HepG2 (cell line): Measurements from ENCODE around the gene PRRT2. TPM values are rescaled to one million over a fixed set of nuclear protein-coding genes. Genes with fewer than 3 reads are reported as not detected.

ENCODE experiments used
- AHDC1 ChIP-seq: sonication (generic); formaldehyde crosslinking; IDR thresholded peaks from 2 replicates; pipeline ENCODE4 v1.5.1; 2020; ENCODE audit warnings: mild to moderate bottlenecking, missing genetic modification reagents, borderline replicate concordance
- ESRRA ChIP-seq: sonication (generic); formaldehyde crosslinking; IDR thresholded peaks from 2 replicates; pipeline ENCODE4 v1.5.1; 2020; ENCODE audit warnings: mild to moderate bottlenecking, low read depth, missing genetic modification reagents
- MAZ ChIP-seq, 2 experiments: sonication (generic) in 1 of 2; formaldehyde crosslinking in 1 of 2; IDR thresholded peaks; 2 replicates each; pipeline versions ENCODE4 v1.5.0 to v1.6.1; 2012 to 2020; ENCODE audit warnings: low read depth in 2 of 2, mild to moderate bottlenecking in 2 of 2, borderline replicate concordance in 1 of 2, improper control_type of control experiment in 1 of 2, low read length in 1 of 2, missing genetic modification reagents in 1 of 2, moderate library complexity in 1 of 2
- NFYC ChIP-seq: IDR thresholded peaks from 2 replicates; pipeline ENCODE4 v1.6.1; 2016; ENCODE audit warnings: missing genetic modification reagents, missing compliant biosample characterization
- PHF8 ChIP-seq: sonication (generic); formaldehyde crosslinking; IDR thresholded peaks from 2 replicates; pipeline ENCODE4 v1.5.0; 2020; ENCODE audit warnings: missing genetic modification reagents
- POGZ ChIP-seq: sonication (generic); formaldehyde crosslinking; IDR thresholded peaks from 2 replicates; pipeline ENCODE4 v1.4.0; 2020; ENCODE audit warnings: mild to moderate bottlenecking, missing genetic modification reagents
- RFX3 ChIP-seq: IDR thresholded peaks from 2 replicates; pipeline ENCODE4 v1.6.1; 2016; ENCODE audit warnings: missing biosample characterization, missing genetic modification reagents
- SNRNP70 ChIP-seq: fragments of 200-400 bp; formaldehyde crosslinking; IDR thresholded peaks from 2 replicates; pipeline ENCODE4 v1.6.1; 2017; ENCODE audit warnings: mild to moderate bottlenecking, low read depth, low read length, moderate library complexity
- SRF ChIP-seq: IDR thresholded peaks from 2 replicates; pipeline ENCODE4 v1.6.1; 2011; ENCODE audit warnings: mild to moderate bottlenecking, low read depth, low read length, moderate library complexity
- ZBTB38 ChIP-seq: sonication (generic); formaldehyde crosslinking; IDR thresholded peaks from 2 replicates; pipeline ENCODE4 v1.5.1; 2020; ENCODE audit warnings: mild to moderate bottlenecking, missing genetic modification reagents
- ZBTB8A ChIP-seq: sonication (generic); formaldehyde crosslinking; IDR thresholded peaks from 2 replicates; pipeline ENCODE4 v1.4.0; 2020; ENCODE audit warnings: mild to moderate bottlenecking, low read depth, missing genetic modification reagents, borderline replicate concordance
- ZNF124 ChIP-seq: sonication (generic); formaldehyde crosslinking; IDR thresholded peaks from 2 replicates; pipeline ENCODE4 v1.4.0; 2020; ENCODE audit warnings: missing genetic modification reagents
- ZNF160 ChIP-seq: sonication (generic); formaldehyde crosslinking; IDR thresholded peaks from 2 replicates; pipeline ENCODE4 v1.8.0; 2022; ENCODE audit warnings: mild to moderate bottlenecking, inconsistent platforms, missing genetic modification reagents
- ZNF235 ChIP-seq: sonication (generic); formaldehyde crosslinking; IDR thresholded peaks from 2 replicates; pipeline ENCODE4 v1.8.1; 2023; ENCODE audit warnings: mild to moderate bottlenecking, missing genetic modification reagents, borderline replicate concordance
- ZNF350 ChIP-seq: sonication (generic); formaldehyde crosslinking; IDR thresholded peaks from 2 replicates; pipeline ENCODE4 v1.4.0; 2020; ENCODE audit warnings: mild to moderate bottlenecking, low read depth, missing genetic modification reagents, borderline replicate concordance
- ZNF513 ChIP-seq: sonication (generic); formaldehyde crosslinking; conservative IDR thresholded peaks from 2 replicates; pipeline ENCODE4 v1.5.0; 2020; ENCODE audit warnings: missing genetic modification reagents
- ZNF564 ChIP-seq: sonication (generic); formaldehyde crosslinking; IDR thresholded peaks from 2 replicates; pipeline ENCODE4 v1.8.1; 2023; ENCODE audit warnings: mild to moderate bottlenecking, missing genetic modification reagents
- polyA plus RNA-seq, 8 experiments: library from polyadenylated mRNA; depleted of rRNA in 3 of 8; stranded (reverse) in 7 of 8; unstranded in 1 of 8; fragments of >200 nt; fragmentation: Illumina TruSeq in 4 of 8; extraction: Trizol in 4 of 8; gene quantifications; 2 replicates each; pipeline versions ENCODE4 v1.2.1 to v1.2.3, GENCODE V29; 2011 to 2016; ENCODE audit warnings: low read depth in 4 of 8, missing spikeins in 1 of 8, mixed read lengths in 1 of 8; ENCODE audit not compliant: insufficient read depth in 1 of 8
- total RNA-seq, 5 experiments: library from RNA; depleted of rRNA; stranded (reverse); fragments of >200 nt; fragmentation: Illumina TruSeq; extraction: Trizol; gene quantifications; 2 replicates each; pipeline ENCODE4 v1.2.3, GENCODE V29; 2016; ENCODE audit warnings: low read depth in 1 of 5
- TF ChIP-seq, protein P1 (sequence below): sonication (generic); formaldehyde crosslinking; IDR thresholded peaks from 2 replicates; pipeline ENCODE4 v1.8.1; 2022; ENCODE audit warnings: mild to moderate bottlenecking, missing genetic modification reagents

The PRRT2 gene
- total and polyA plus RNA-seq, 2 of the 13 experiments (the other 11 are each of a cell fraction or from before 2014, with no cell fraction given) = 0.51 to 1.1 TPM

GRCh38 chr16:29862884-29863668 lies 51.1 kb downstream of the PRRT2 start, which contains the start of gene CDIPT (continued):
- TF ChIP-seq ZNF235 (CRISPR knock-in tag) = 0 out of 2 replicates have a peak, but pooled peaks have one; percentile 21
- TF ChIP-seq MAZ (IDR thresholded peaks at IDR 0.05; ENCODE audit: borderline replicate concordance, low read depth, low read length) = peak; percentile 82
- peak; percentile 88; the same call in 1 of the 2 replicates for TF ChIP-seq MAZ (CRISPR knock-in tag; IDR thresholded peaks at IDR 0.05; ENCODE audit: low read depth)
- peak; percentile 20; the same call in 1 of the 2 replicates for TF ChIP-seq RFX3 (CRISPR knock-in tag)
- TF ChIP-seq ZNF513 (CRISPR knock-in tag) = 0 out of 2 replicates have a peak, but pooled peaks have one; percentile 89
- peak; percentile 56; the same call in 1 of the 2 replicates for TF ChIP-seq AHDC1
- TF ChIP-seq SNRNP70 = no peak
- TF ChIP-seq ZNF160 (CRISPR knock-in tag) = no peak
- TF ChIP-seq, protein P1, sequence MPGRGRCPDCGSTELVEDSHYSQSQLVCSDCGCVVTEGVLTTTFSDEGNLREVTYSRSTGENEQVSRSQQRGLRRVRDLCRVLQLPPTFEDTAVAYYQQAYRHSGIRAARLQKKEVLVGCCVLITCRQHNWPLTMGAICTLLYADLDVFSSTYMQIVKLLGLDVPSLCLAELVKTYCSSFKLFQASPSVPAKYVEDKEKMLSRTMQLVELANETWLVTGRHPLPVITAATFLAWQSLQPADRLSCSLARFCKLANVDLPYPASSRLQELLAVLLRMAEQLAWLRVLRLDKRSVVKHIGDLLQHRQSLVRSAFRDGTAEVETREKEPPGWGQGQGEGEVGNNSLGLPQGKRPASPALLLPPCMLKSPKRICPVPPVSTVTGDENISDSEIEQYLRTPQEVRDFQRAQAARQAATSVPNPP = no peak
- no peak; the same call in 1 of the 2 replicates for TF ChIP-seq ZBTB38 (CRISPR knock-in tag)
- TF ChIP-seq ZNF564 (CRISPR knock-in tag) = peak; percentile 72
- peak; percentile 90; the same call in 1 of the 2 replicates for TF ChIP-seq ZNF350 (CRISPR knock-in tag)
- peak; percentile 99 for TF ChIP-seq POGZ
- peak; percentile 92 for TF ChIP-seq ZNF124
- peak; percentile 42; the same call in 1 of the 2 replicates for TF ChIP-seq NFYC (CRISPR knock-in tag)
- TF ChIP-seq ZBTB8A = no peak
- TF ChIP-seq SRF = peak; percentile 25; the same call in 1 of the 2 replicates
- TF ChIP-seq PHF8 (CRISPR knock-in tag) = peak; percentile 85
- TF ChIP-seq ESRRA (CRISPR knock-in tag) = no peak; the same call in 1 of the 2 replicates
